GM23338 (cell line): Measurements from ENCODE around the gene DCTN1. TPM values are rescaled to one million over a fixed set of nuclear protein-coding genes. Genes with fewer than 3 reads are reported as not detected.

Experiments
- ATAC-seq: fragments of 200-7000 bp; cut with Tn5 transposase; 3 replicates; pipeline ENCODE4 v1.9.1; 2020
- DNase-seq: peaks from one replicate; pipeline ENCODE4 v3.0.0-alpha.2; 2015; ENCODE audit warnings: low spot score
- H2AFZ ChIP-seq: fragments of 200-600 bp; sonication (generic); 2 replicates; pipeline ENCODE4 v1.8.0; 2016; ENCODE audit warnings: antibody characterized with exemption, mild to moderate bottlenecking, moderate library complexity
- H3F3A ChIP-seq: fragments of 200-600 bp; sonication (generic); replicated peaks from 2 replicates; pipeline ENCODE4 v1.8.0; 2017; ENCODE audit warnings: antibody characterized with exemption, mixed run types, low read depth
- H3K27ac ChIP-seq: fragments of 200-600 bp; sonication (generic); 2 replicates; pipeline ENCODE4 v1.6.1; 2016; ENCODE audit warnings: low read depth
- H3K27me3 ChIP-seq: fragments of 200-600 bp; sonication (generic); 2 replicates; pipeline ENCODE4 v1.8.0; 2016; ENCODE audit warnings: mild to moderate bottlenecking, mixed run types, moderate library complexity; ENCODE audit not compliant: insufficient read depth
- H3K36me3 ChIP-seq: fragments of 200-600 bp; sonication (generic); 2 replicates; pipeline ENCODE4 v1.8.0; 2016; ENCODE audit warnings: mild to moderate bottlenecking; ENCODE audit not compliant: insufficient read depth
- H3K4me1 ChIP-seq: fragments of 200-600 bp; sonication (generic); 2 replicates; pipeline ENCODE4 v1.8.0; 2016; ENCODE audit warnings: mild to moderate bottlenecking, moderate library complexity; ENCODE audit not compliant: insufficient read depth
- H3K4me2 ChIP-seq: fragments of 200-600 bp; sonication (generic); 2 replicates; pipeline ENCODE4 v1.7.1; 2017; ENCODE audit warnings: mixed run types
- H3K4me3 ChIP-seq: fragments of 200-600 bp; sonication (generic); 2 replicates; pipeline ENCODE4 v1.6.1; 2016; ENCODE audit warnings: mixed run types
- H3K79me2 ChIP-seq: fragments of 200-600 bp; sonication (generic); replicated peaks from 2 replicates; pipeline ENCODE4 v1.8.0; 2017; ENCODE audit warnings: mild to moderate bottlenecking; ENCODE audit not compliant: insufficient read depth
- H3K9me2 ChIP-seq: fragments of 200-600 bp; sonication (generic); 2 replicates; pipeline ENCODE4 v1.8.0; 2017; ENCODE audit not compliant: insufficient read depth
- H4K20me1 ChIP-seq: fragments of 200-600 bp; sonication (generic); replicated peaks from 2 replicates; pipeline ENCODE4 v1.8.0; 2017; ENCODE audit warnings: mild to moderate bottlenecking; ENCODE audit not compliant: insufficient read depth
- H3K27ac Mint-ChIP-seq: 2 replicates; pipeline ENCODE4 v1.8.0; 2020; ENCODE audit warnings: inconsistent platforms, mild to moderate bottlenecking, moderate library complexity, mixed read lengths
- H3K27me3 Mint-ChIP-seq: 3 replicates; pipeline ENCODE4 v1.8.0; 2022; ENCODE audit warnings: low read depth, mild to moderate bottlenecking, moderate library complexity, mixed read lengths, inconsistent platforms; ENCODE audit not compliant: insufficient read depth, poor library complexity
- H3K36me3 Mint-ChIP-seq: 3 replicates; pipeline ENCODE4 v1.8.0; 2021; ENCODE audit warnings: low read depth, mild to moderate bottlenecking, inconsistent platforms, moderate library complexity, mixed read lengths
- H3K4me1 Mint-ChIP-seq: 3 replicates; pipeline ENCODE4 v1.8.0; 2020; ENCODE audit warnings: mild to moderate bottlenecking, inconsistent platforms, mixed read lengths
- H3K4me3 Mint-ChIP-seq: 3 replicates; pipeline ENCODE4 v1.8.0; 2021; ENCODE audit warnings: moderate library complexity, mild to moderate bottlenecking, inconsistent platforms, mixed read lengths
- H3K9me3 Mint-ChIP-seq: 3 replicates; pipeline ENCODE4 v1.8.0; 2020; ENCODE audit warnings: moderate library complexity, mild to moderate bottlenecking, inconsistent platforms, mixed read lengths
- CREB1 ChIP-seq: fragments of 250-450 bp; sonication (Bioruptor Pico); IDR thresholded peaks from 2 replicates; pipeline ENCODE4 v1.5.0; 2020; ENCODE audit warnings: low read depth, mild to moderate bottlenecking, moderate library complexity
- CTCF ChIP-seq, 2 experiments: fragments of 200-600 bp in 1 of 2; sonication (generic) in 1 of 2; conservative IDR thresholded peaks; 2 replicates each; pipeline versions ENCODE4 v1.5.1 to v1.6.1; 2016 to 2017; ENCODE audit warnings: antibody characterized with exemption in 2 of 2, low read depth in 2 of 2, mild to moderate bottlenecking in 2 of 2, moderate library complexity in 1 of 2
- ETS1 ChIP-seq: IDR thresholded peaks from 2 replicates; pipeline ENCODE4 v1.6.1; 2016; ENCODE audit warnings: antibody characterized with exemption
- EZH2 ChIP-seq: fragments of 200-600 bp; sonication (generic); IDR thresholded peaks from one replicate; pipeline ENCODE4 v1.8.0; 2017; ENCODE audit warnings: antibody characterized with exemption, mild to moderate bottlenecking, low read depth; ENCODE audit not compliant: unreplicated experiment
- EZH2phosphoT487 ChIP-seq: fragments of 200-600 bp; sonication (generic); IDR thresholded peaks from one replicate; pipeline ENCODE4 v1.8.1; 2018; ENCODE audit warnings: antibody characterized with exemption; ENCODE audit not compliant: unreplicated experiment
- JUNB ChIP-seq: IDR thresholded peaks from one replicate; pipeline ENCODE4 v1.6.1; 2016; ENCODE audit warnings: antibody characterized with exemption; ENCODE audit not compliant: unreplicated experiment
- NANOG ChIP-seq: IDR thresholded peaks from 2 replicates; pipeline ENCODE4 v1.6.1; 2016; ENCODE audit warnings: antibody characterized with exemption, borderline replicate concordance
- POLR2AphosphoS5 ChIP-seq: IDR thresholded peaks from 2 replicates; pipeline ENCODE4 v1.6.1; 2016; ENCODE audit warnings: antibody characterized with exemption, low read depth
- REST ChIP-seq: IDR thresholded peaks from one replicate; pipeline ENCODE4 v1.6.1; 2018; ENCODE audit warnings: antibody characterized with exemption; ENCODE audit not compliant: unreplicated experiment
- STAT1 ChIP-seq: IDR thresholded peaks from one replicate; pipeline ENCODE4 v1.6.1; 2016; ENCODE audit warnings: antibody characterized with exemption; ENCODE audit not compliant: unreplicated experiment
- ZNF114 ChIP-seq: fragments of 250-450 bp; sonication (Bioruptor Pico); IDR thresholded peaks from 2 replicates; pipeline ENCODE4 v1.5.0; 2020; ENCODE audit warnings: mild to moderate bottlenecking, moderate library complexity
- polyA plus RNA-seq: library from polyadenylated mRNA; unstranded; fragments of >200 nt; fragmentation: Nextera tagmentation; extraction: Ambion mirVana; gene quantifications from 2 replicates; pipeline ENCODE4 v1.2.1, GENCODE V29; 2016
- total RNA-seq: library from RNA; depleted of rRNA; stranded (reverse); fragments of >200 nt; shearing (Covaris generic); gene quantifications from 2 replicates; pipeline ENCODE4 v1.2.3, GENCODE V29; 2014

DCTN1 gene
- total and polyA plus RNA-seq, 2 experiments from 2014 or later = 108 to 145 TPM

GRCh38 chr2:74419345-74419744 is 39.2 kb upstream of the DCTN1 start (continued):
- TF ChIP-seq REST (no peak), POLR2AphosphoS5 (no peak), CREB1 (CRISPR knock-in tag) (no peak), NANOG (no peak), CTCF (conservative IDR thresholded peaks at IDR 0.05; ENCODE audit: low read depth in 2 of 2) (no peak), EZH2 (no peak), STAT1 (no peak), ZNF114 (CRISPR knock-in tag) (no peak)

- Histone ChIP-seq H3K4me2 (no peak overlapping the region), H3F3A (peaks cover 6% of the 10 kb centered on the region; the same call in 1 of the 2 replicates), H3K4me3 (no peak overlapping the region), H2AFZ (no peak overlapping the region), H3K27me3 (peaks cover 46% of the 10 kb centered on the region), H3K36me3 (no peaks in the 10 kb centered on the region), H3K27ac (no peak overlapping the region), H3K4me1 (peaks cover 16% of the 10 kb centered on the region), H3K9me2 (no peaks in the 10 kb centered on the region), H4K20me1 (no peaks in the 10 kb centered on the region), H3K79me2 (no peaks in the 10 kb centered on the region)
- no peak overlapping the region for H3K27ac Mint-ChIP-seq
- H3K27me3 Mint-ChIP-seq = peaks cover 51% of the 10 kb centered on the region
- TF ChIP-seq EZH2phosphoT487 = no peak
- TF ChIP-seq ETS1 = no peak
- no peak for TF ChIP-seq JUNB
- H3K4me1 Mint-ChIP-seq = peaks cover 20% of the 10 kb centered on the region
- no peak for DNase-seq
- H3K4me3 Mint-ChIP-seq = no peak overlapping the region
- no peak for ATAC-seq
- no peaks in the 10 kb centered on the region; the same call in 2 of the 3 replicates for H3K36me3 Mint-ChIP-seq
- no peaks in the 10 kb centered on the region for H3K9me3 Mint-ChIP-seq
These were observed 38.2 kb upstream of the DCTN1 start for GRCh38 chr2:74418312-74418711.
